ENCODE data around the gene NIP7. TPM values are rescaled to one million over a fixed set of nuclear protein-coding genes. Genes with fewer than 3 reads are reported as not detected.

Gene NIP7
- total RNA-seq, 1 experiment from 2014 or later: 55.8 TPM

DNA sequence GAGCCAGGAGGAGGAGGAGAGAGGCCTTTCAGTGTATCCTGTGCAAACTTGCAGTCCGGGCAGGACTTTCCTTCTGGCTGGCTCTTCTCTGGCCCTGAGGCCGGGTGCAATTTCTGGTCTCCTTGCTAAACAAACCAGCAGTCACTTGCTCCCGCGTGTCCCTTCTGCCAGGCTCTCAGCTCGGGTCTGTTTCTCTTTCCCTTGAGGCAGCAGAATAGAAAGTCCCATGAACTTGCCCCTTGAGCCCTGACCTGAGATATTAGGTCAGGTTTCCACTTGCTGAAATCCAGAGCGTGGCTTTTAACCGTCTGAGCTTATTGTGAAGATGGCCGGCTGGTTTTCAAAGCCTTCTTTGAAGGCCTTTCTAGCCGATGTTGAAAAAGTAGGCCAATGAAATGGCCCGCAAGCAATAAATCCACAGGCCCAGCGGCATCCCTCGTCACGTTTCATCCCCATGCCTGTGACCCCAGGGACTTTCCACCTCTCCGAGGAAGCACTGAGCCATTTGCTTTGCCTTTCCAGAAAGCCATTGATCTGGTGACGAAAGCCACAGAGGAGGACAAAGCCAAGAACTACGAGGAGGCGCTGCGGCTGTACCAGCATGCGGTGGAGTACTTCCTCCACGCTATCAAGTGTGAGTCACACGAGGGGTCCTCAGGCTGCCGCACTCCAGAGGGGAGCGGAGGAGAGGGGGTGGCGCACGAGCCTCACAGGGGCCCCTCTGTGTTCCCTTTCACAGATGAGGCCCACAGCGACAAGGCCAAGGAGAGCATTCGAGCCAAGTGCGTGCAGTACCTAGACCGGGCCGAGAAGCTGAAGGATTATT, 23.9 kb upstream of the NIP7 start:
- no peaks in the 10 kb centered on the region for H3K27me3 Mint-ChIP-seq (ENCODE audit: unreplicated experiment)
- H3K36me3 Mint-ChIP-seq (ENCODE audit: insufficient read depth, unreplicated experiment): peaks cover 88% of the 10 kb centered on the region
- H3K27ac Mint-ChIP-seq (ENCODE audit: unreplicated experiment): no peak overlapping the region
- TF ChIP-seq, protein P1, sequence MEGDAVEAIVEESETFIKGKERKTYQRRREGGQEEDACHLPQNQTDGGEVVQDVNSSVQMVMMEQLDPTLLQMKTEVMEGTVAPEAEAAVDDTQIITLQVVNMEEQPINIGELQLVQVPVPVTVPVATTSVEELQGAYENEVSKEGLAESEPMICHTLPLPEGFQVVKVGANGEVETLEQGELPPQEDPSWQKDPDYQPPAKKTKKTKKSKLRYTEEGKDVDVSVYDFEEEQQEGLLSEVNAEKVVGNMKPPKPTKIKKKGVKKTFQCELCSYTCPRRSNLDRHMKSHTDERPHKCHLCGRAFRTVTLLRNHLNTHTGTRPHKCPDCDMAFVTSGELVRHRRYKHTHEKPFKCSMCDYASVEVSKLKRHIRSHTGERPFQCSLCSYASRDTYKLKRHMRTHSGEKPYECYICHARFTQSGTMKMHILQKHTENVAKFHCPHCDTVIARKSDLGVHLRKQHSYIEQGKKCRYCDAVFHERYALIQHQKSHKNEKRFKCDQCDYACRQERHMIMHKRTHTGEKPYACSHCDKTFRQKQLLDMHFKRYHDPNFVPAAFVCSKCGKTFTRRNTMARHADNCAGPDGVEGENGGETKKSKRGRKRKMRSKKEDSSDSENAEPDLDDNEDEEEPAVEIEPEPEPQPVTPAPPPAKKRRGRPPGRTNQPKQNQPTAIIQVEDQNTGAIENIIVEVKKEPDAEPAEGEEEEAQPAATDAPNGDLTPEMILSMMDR (IDR thresholded peaks at IDR 0.05; ENCODE audit: unreplicated experiment): no peak
- CTCF ChIA-PET: no interaction called here
- peaks cover 8% of the 10 kb centered on the region for H3K4me1 Mint-ChIP-seq (ENCODE audit: low read depth, unreplicated experiment)
- H3K4me3 Mint-ChIP-seq (ENCODE audit: low read depth, unreplicated experiment): no peak overlapping the region
- no TSS peak for BruUV-seq (replicated peaks)
- intact Hi-C loops (cut with micrococcal nuclease; ENCODE audit: unreplicated experiment): no loop called here
- H3K9me3 Mint-ChIP-seq (ENCODE audit: low read depth, unreplicated experiment): no peaks in the 10 kb centered on the region
- DNase-seq: no peak

DNA sequence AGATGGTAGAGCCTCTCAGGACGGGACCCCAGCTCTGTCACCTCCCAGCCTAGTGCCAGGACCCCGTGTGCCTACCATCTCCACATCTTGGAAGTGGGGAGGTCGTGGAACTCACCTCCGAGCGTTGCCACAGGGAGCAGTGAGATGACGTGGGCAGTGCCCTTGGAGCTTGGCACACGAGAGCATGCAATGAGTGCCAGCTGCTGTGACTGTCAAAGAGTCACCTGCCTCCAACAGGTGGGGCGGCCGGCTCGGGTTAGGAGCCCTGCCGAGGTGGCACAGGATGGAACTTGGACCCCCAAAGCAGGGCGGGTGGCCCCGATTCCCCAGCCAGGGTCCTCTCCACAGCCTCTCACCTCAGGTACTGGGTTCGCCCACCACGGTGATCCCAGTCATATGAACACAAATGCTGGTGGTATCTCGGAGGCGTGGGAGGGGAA, 23.0 kb upstream of the NIP7 start:
- no peak for DNase-seq
- TF ChIP-seq, protein P1 (IDR thresholded peaks at IDR 0.05; ENCODE audit: unreplicated experiment): no peak
- BruUV-seq (replicated peaks): no TSS peak
- CTCF ChIA-PET: no interaction called here
- intact Hi-C loops (cut with micrococcal nuclease; ENCODE audit: unreplicated experiment): no loop called here
- H3K4me3 Mint-ChIP-seq (ENCODE audit: low read depth, unreplicated experiment): no peak overlapping the region
- H3K36me3 Mint-ChIP-seq (ENCODE audit: insufficient read depth, unreplicated experiment): peaks cover 88% of the 10 kb centered on the region
- H3K27ac Mint-ChIP-seq (ENCODE audit: unreplicated experiment): no peak overlapping the region
- no peaks in the 10 kb centered on the region for H3K9me3 Mint-ChIP-seq (ENCODE audit: low read depth, unreplicated experiment)
- no peaks in the 10 kb centered on the region for H3K27me3 Mint-ChIP-seq (ENCODE audit: unreplicated experiment)
- peaks cover 8% of the 10 kb centered on the region for H3K4me1 Mint-ChIP-seq (ENCODE audit: low read depth, unreplicated experiment)

DNA sequence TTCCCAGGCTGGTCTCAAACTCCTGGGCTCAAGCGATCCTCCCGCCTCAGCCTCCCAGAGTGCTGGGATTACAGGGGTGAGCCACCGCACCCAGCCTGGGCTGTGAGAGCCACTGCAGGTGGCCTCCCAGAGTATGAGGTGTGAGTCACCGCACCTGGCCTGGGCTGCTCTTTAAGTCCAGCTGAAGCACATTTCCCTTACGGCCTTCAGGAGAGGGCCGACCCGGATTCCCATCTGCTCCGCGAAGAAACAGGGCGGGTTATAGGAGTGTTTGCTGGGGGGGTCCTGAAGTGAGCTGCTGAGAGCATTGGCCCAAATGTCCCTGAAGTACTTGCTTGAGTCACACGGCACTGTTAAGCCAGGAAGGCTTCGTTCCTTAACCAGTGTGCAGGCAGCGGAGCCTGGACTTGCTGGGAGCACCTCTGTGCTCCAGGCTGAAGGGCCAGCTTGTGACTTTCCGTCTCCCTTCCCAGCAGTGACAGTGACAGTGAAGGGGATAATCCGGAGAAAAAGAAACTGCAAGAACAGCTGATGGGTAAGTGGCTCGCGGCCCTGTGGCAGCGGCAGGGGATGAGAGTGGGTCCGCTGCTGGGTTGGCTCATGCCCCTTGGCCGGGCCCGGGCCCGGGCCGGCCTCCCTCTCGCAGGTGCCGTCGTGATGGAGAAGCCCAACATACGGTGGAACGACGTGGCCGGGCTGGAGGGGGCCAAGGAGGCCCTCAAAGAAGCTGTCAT, 21.2 kb upstream of the NIP7 start:
- CTCF ChIA-PET: interaction anchor here (1.5 kb wide), 1 partner anchor 12 kb away, joined by 3 read pairs; the partner anchor contains the start of gene PDF
- TF ChIP-seq, protein P1 (IDR thresholded peaks at IDR 0.05; ENCODE audit: unreplicated experiment): no peak
- no peaks in the 10 kb centered on the region for H3K27me3 Mint-ChIP-seq (ENCODE audit: unreplicated experiment)
- BruUV-seq (replicated peaks): no TSS peak
- intact Hi-C loops (cut with micrococcal nuclease; ENCODE audit: unreplicated experiment): no loop called here
- no peaks in the 10 kb centered on the region for H3K4me1 Mint-ChIP-seq (ENCODE audit: low read depth, unreplicated experiment)
- H3K9me3 Mint-ChIP-seq (ENCODE audit: low read depth, unreplicated experiment): no peaks in the 10 kb centered on the region
- no peak overlapping the region for H3K27ac Mint-ChIP-seq (ENCODE audit: unreplicated experiment)
- no peak overlapping the region for H3K4me3 Mint-ChIP-seq (ENCODE audit: low read depth, unreplicated experiment)
- no peak for DNase-seq
- H3K36me3 Mint-ChIP-seq (ENCODE audit: insufficient read depth, unreplicated experiment): peaks cover 88% of the 10 kb centered on the region

DNA sequence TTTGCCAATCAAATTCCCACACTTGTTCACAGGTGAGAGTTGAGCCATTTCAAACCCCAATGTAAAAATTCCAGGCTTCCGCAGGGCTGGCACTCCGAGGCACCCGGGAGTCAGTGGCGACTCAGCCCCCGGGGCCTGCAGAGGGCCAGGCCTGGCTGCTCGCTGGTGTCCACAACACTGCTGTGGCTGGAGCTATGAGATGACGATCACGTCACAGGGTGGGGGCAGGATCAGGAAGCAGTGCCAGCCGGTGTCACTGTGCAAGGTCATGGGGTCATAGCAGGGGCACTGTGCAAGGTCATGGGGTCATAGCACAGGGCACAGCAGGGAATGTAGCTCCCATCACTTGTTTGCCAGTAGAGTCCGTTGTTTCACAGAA, 20.7 kb upstream of the NIP7 start:
- H3K4me1 Mint-ChIP-seq (ENCODE audit: low read depth, unreplicated experiment): no peaks in the 10 kb centered on the region

More for the DNA sequence above, 20.7 kb upstream of the NIP7 start:
- intact Hi-C loops (cut with micrococcal nuclease; ENCODE audit: unreplicated experiment): no loop called here
- Mint-ChIP-seq H3K27me3 (ENCODE audit: unreplicated experiment) (no peaks in the 10 kb centered on the region), H3K4me3 (ENCODE audit: low read depth, unreplicated experiment) (no peak overlapping the region), H3K27ac (ENCODE audit: unreplicated experiment) (no peak overlapping the region), H3K9me3 (ENCODE audit: low read depth, unreplicated experiment) (no peaks in the 10 kb centered on the region), H3K36me3 (ENCODE audit: insufficient read depth, unreplicated experiment) (peaks cover 88% of the 10 kb centered on the region)
- CTCF ChIA-PET: interaction anchor here (0.6 to 1.5 kb wide), 2 partner anchors 11 to 332 kb away, joined by 3 read pairs; partner anchors contain the start of gene PDF
- no TSS peak for BruUV-seq (replicated peaks)
- TF ChIP-seq, protein P1 (IDR thresholded peaks at IDR 0.05; ENCODE audit: unreplicated experiment): no peak
- DNase-seq: no peak

Measured in Calu3 (cell line).